GM21528 (cell line): ENCODE results near the gene C12orf57.

Experiments used
- ATAC-seq: cut with Tn5 transposase; IDR thresholded peaks from one replicate; pipeline ENCODE4 v1.9.1; 2021; ENCODE audit warnings: mild to moderate bottlenecking, moderate library complexity; ENCODE audit not compliant: unreplicated experiment, low FRiP score

C12orf57 gene

DNA sequence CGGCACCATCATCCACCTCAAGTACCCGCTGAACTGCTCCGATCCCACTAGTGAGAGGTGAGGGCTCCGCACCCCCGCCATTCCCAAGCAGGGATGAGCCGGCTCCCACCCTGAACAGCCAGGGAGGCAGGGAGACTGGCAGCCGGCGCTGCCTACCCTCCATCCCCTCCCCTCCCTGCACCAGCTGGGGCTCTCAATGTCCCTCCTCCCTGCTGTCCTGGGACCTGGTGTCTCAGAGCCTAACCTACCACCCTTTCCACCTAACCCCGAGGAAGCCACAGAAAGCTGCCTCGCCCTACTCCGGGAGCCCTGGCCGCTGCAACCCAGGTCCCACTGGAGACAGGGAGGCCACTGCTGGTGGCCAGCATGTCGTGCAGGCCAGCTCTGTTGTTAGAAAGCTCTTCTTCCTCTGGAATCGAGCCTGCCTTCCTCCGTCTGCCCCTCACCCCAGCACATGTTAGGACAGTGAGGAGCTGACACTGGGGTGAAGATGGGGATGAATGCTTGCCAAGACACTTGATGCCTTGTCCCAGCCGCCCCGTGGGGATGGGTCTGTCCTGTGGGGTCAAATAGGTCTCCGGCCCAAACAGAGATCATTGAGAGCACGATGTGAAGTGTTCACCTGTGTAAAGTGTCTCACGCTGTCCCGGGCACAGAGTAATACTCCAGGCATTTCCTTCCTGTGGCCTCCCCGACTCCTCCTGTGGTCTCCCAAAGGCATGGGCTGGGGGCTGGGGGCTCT, 8.5 kb downstream of the C12orf57 start:
- ATAC-seq, result no peak

GRCh38 chr12:6952863-6953441, 9.1 kb downstream of the C12orf57 start:
- no peak for ATAC-seq

DNA sequence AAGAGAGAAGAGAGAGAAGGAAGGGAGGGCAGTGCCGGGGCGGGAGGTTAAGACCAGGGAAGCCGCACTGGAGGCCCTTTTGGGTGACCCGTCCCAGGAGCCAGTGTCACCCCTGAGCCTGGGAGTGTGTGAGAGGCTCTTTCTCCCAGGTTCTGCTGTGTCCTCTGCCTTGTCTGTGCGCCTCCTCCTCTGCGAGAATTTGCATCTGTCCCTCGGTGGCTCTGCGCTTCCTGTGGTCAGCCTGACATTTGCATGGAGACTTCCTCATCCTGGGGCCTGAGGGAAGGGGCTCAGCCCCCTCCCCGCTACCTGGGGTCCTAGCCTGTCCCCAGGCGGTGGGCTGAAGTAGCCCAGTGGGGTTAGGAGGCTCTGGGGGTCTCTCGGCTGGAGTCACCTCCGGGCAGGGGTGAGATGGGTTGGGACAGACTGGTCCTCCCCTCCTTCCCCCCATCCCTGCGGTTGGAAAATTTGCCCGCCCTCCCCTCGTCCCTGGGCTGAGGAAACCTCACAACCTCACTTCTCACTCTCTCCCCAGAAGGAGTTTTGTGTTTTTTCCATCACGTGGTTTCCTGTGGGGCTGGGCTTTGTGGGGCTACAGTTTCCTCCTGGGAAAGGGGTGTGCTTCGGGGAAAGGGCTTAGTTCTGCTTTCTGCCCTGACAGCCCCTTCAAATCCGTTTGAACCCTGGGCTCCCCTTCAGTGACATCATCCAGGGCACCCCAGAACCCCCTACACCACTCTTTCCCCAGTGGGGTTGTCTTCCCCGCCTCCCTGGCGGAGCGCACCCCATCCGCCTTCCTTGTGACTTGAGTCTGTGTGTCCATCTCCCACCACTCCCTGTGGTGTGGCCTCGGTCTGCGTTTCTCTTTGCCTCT, 9.9 kb downstream of the C12orf57 start:
- peak; percentile 44 for ATAC-seq

DNA sequence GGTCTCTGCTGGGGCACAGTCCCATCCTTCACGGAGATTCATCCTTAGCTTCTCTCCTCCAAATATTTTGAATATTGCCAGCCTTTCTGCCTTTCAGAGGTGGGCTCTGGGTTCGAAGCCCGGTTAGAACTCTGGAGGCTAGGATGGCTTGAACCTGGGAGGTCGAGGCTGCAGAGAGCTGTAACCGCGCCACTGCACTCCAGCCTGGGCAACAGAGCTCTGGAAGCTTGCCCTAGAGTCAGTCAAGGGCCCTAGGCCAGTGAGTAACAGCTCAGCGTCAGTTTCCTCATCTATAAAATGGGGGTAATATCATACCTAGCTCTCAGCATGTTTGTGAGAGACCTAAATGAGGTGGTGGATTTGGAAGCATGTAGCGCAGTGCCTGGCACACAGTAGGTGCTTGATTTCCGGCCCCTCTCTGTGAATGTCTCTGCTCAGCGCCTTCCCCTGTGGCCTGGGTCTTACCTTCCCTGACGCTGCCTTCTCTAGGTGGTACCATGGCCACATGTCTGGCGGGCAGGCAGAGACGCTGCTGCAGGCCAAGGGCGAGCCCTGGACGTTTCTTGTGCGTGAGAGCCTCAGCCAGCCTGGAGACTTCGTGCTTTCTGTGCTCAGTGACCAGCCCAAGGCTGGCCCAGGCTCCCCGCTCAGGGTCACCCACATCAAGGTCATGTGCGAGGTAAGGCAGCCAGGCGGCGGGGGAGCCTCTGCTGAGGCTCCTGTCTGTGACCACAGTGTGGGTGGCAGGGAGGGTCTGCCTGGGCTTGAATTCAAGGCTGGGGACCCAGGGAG, 10.7 kb downstream of the C12orf57 start:
- no peak for ATAC-seq

- ATAC-seq, result no peak
Measured at GRCh38 chr12:6955108-6956020, 11.5 kb downstream of the C12orf57 start.

- no peak for ATAC-seq
Measured at GRCh38 chr12:6956021-6956727, 12.4 kb downstream of the C12orf57 start.

- ATAC-seq, result no peak
Measured at GRCh38 chr12:6957151-6957701, 13.4 kb downstream of the C12orf57 start.

- no peak for ATAC-seq
Measured at GRCh38 chr12:6957741-6958608, 14.2 kb downstream of the C12orf57 start.

DNA sequence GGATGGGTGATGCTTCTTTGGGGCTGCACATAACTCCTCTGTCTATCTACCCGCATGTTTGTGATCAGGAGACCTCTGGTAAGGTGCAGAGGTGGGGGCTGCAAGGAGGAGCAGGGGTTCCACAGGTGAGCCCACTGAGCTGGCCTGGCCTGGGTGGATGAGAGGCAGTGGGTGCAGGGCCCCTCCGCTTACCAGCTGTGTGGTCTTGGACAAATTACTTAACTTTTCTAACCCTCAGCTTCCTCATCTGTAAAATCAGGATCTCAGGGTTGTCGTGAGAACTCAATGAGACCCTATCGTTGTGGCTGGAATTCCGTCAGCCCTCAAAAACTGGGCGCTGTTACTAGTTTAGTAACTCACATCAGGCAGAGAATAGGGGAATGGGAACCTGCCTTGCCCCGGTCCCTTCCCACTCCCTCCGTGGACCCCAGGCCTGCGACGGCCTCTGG, 14.8 kb downstream of the C12orf57 start:
- ATAC-seq, result no peak

DNA sequence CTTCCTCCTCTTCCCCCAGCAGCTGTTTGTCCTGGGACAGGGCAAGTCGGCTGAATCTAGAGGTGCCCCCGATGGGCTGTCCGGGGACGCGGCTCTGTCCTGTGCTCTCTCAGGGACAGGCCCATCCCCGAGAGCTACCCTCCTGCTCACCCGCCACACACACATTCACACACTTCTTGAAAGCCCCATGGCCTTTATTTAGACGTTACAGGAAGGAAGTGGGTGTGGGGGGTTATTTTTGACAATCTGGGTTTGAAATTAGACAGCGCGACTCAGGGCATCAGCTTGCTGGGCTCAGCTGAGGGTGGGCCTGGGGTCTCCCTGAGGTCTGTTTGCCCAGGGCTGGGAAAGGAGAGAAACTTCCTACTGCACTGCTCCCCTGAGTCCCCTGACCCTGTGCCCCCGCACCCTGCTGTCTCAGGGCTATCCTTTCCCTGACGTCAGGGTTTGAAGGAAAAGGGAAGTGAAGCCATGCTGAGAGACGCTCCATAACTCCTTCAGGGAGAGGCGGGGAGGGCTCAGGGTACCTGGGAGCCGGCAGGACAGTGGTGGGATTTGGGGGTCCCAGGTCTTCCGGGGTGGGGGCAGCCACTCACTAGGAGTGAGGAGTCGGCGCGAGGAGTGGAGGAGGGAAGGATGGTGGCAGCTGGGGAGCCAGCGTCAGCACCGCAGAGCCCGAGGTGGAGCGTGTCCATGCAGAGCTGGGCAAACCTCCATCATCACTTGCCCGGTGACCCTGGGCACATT, 15.4 kb downstream of the C12orf57 start:
- ATAC-seq, result no peak

GRCh38 chr12:6959805-6960592, 16.2 kb downstream of the C12orf57 start:
- ATAC-seq, result no peak

DNA sequence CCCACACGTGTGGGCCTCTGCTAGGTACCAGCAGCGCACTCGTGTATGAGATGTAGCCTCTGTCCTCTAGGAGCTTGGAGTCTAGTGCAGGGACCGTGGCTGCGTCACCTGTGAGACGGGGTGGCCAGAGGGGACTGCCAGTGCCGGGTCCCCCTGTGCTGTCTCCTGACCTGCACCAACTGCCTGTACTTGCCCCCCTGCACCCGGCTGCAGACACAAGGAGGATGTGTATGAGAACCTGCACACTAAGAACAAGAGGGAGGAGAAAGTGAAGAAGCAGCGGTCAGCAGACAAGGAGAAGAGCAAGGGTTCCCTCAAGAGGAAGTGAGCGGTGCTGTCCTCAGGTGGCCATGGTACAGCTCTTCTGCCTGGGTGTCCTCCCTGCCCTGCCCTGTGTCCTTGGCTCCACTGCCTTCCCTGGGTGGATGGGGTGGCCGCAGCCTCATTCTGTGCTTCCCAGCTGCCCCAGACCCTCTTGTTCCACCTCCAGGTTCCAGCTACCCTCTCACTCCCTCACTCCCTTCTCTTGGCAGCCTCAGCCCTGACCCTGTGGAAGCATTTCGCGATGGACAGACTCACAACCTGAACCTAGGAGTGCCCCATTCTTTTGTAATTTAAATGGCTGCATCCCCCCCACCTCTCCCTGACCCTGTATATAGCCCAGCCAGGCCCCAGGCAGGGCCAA, 16.9 kb downstream of the C12orf57 start:
- no peak for ATAC-seq

- ATAC-seq, result no peak
Measured at GRCh38 chr12:6961278-6961694, 17.5 kb downstream of the C12orf57 start.

- ATAC-seq, result no peak
Measured at GRCh38 chr12:6961695-6962284, 18.0 kb downstream of the C12orf57 start.
